Activated naive CD4-positive, alpha-beta T cell treated with anti-CD3 and anti-CD28 coated beads, Interleukin-2, amount 50 U/mL, for 72 hours (primary cell): ENCODE measurements around the gene C4orf50. TPM values are rescaled to one million over a fixed set of nuclear protein-coding genes. Genes with fewer than 3 reads are reported as not detected.

ENCODE experiments used
- ATAC-seq, 2 donors: fragments of 150-1000 bp; cut with Tn5 transposase; 2 replicates each; pipeline ENCODE4 v1.10.0; 2021; ENCODE audit warnings: mild to moderate bottlenecking in 2 of 2, moderate library complexity in 2 of 2
- DNase-seq, 2 donors: peaks; one replicate each; pipeline ENCODE4 v3.0.0; 2021 to 2022; ENCODE audit warnings: low spot score in 2 of 2
- H3K27ac Mint-ChIP-seq, 2 donors: one replicate each; pipeline ENCODE4 v1.8.0; 2022; ENCODE audit warnings: mild to moderate bottlenecking in 2 of 2, mixed read lengths in 2 of 2
- H3K36me3 Mint-ChIP-seq, 2 donors: one replicate each; pipeline ENCODE4 v1.8.0; 2022; ENCODE audit warnings: mixed read lengths in 2 of 2
- H3K9me3 Mint-ChIP-seq, 2 donors: one replicate each; pipeline ENCODE4 v1.8.0; 2022; ENCODE audit warnings: mixed read lengths in 2 of 2
- total RNA-seq, 2 donors: library from RNA; stranded (reverse); gene quantifications; one replicate each; pipeline ENCODE4 v1.2.3, GENCODE V29; 2022

Gene C4orf50
- total RNA-seq, 2 donors from 2014 or later = 0.12 TPM; not detected in 1

GRCh38 chr4:5970381-5971077 is 47.7 kb downstream of the C4orf50 start:
- H3K9me3 Mint-ChIP-seq = no peaks in the 10 kb centered on the region
- H3K36me3 Mint-ChIP-seq = no peaks in the 10 kb centered on the region
- ATAC-seq (no peak), DNase-seq (no peak)
- H3K27ac Mint-ChIP-seq = no peak overlapping the region

GRCh38 chr4:5969777-5970176 is 48.5 kb downstream of the C4orf50 start:
- H3K36me3 Mint-ChIP-seq = no peaks in the 10 kb centered on the region
- H3K27ac Mint-ChIP-seq = no peak overlapping the region
- H3K9me3 Mint-ChIP-seq = no peaks in the 10 kb centered on the region
- DNase-seq = no peak
- ATAC-seq = no peak

- Mint-ChIP-seq H3K36me3 (no peaks in the 10 kb centered on the region), H3K9me3 (no peaks in the 10 kb centered on the region), H3K27ac (no peak overlapping the region)
- ATAC-seq (no peak), DNase-seq (no peak)
These were observed 48.9 kb downstream of the C4orf50 start for GRCh38 chr4:5969336-5969735.

- ATAC-seq (no peak), DNase-seq (no peak)
- H3K27ac Mint-ChIP-seq = no peak overlapping the region
- no peaks in the 10 kb centered on the region for H3K36me3 Mint-ChIP-seq
- H3K9me3 Mint-ChIP-seq = no peaks in the 10 kb centered on the region
These were observed 50.0 kb downstream of the C4orf50 start for GRCh38 chr4:5968246-5968645.

GRCh38 chr4:5967783-5968182 is 50.4 kb downstream of the C4orf50 start:
- ATAC-seq = no peak
- no peaks in the 10 kb centered on the region for H3K9me3 Mint-ChIP-seq
- H3K36me3 Mint-ChIP-seq = no peaks in the 10 kb centered on the region
- no peak for DNase-seq
- no peak overlapping the region for H3K27ac Mint-ChIP-seq

- no peaks in the 10 kb centered on the region for H3K36me3 Mint-ChIP-seq
- no peaks in the 10 kb centered on the region for H3K9me3 Mint-ChIP-seq
- ATAC-seq (no peak), DNase-seq (no peak)
- H3K27ac Mint-ChIP-seq = no peak overlapping the region
These were observed 53.0 kb downstream of the C4orf50 start for GRCh38 chr4:5965225-5965624.

- no peak overlapping the region for H3K27ac Mint-ChIP-seq
- DNase-seq (no peak), ATAC-seq (no peak)
- H3K36me3 Mint-ChIP-seq = no peaks in the 10 kb centered on the region
- no peaks in the 10 kb centered on the region for H3K9me3 Mint-ChIP-seq
These were observed 54.2 kb downstream of the C4orf50 start for GRCh38 chr4:5964030-5964429.

GRCh38 chr4:5963611-5964010 is 54.6 kb downstream of the C4orf50 start:
- no peak for DNase-seq
- Mint-ChIP-seq H3K9me3 (no peaks in the 10 kb centered on the region), H3K36me3 (no peaks in the 10 kb centered on the region), H3K27ac (no peak overlapping the region)
- no peak for ATAC-seq

GRCh38 chr4:5962416-5962815 is 55.8 kb downstream of the C4orf50 start:
- ATAC-seq (no peak), DNase-seq (no peak)
- H3K27ac Mint-ChIP-seq = no peak overlapping the region
- H3K9me3 Mint-ChIP-seq = no peaks in the 10 kb centered on the region
- no peaks in the 10 kb centered on the region for H3K36me3 Mint-ChIP-seq

- no peak for DNase-seq
These were observed 57.9 kb downstream of the C4orf50 start for GRCh38 chr4:5960252-5960880.

GRCh38 chr4:5959211-5959982 is 58.8 kb downstream of the C4orf50 start:
- Mint-ChIP-seq H3K36me3 (no peaks in the 10 kb centered on the region), H3K27ac (no peak overlapping the region), H3K9me3 (no peaks in the 10 kb centered on the region)
- no peak for DNase-seq
- ATAC-seq = no peak

More at GRCh38 chr4:5960252-5960880, 57.9 kb downstream of the C4orf50 start:
- no peak for ATAC-seq
- H3K27ac Mint-ChIP-seq = no peak overlapping the region
- H3K9me3 Mint-ChIP-seq = no peaks in the 10 kb centered on the region
- H3K36me3 Mint-ChIP-seq = no peaks in the 10 kb centered on the region

- ATAC-seq = no peak
- no peak overlapping the region for H3K27ac Mint-ChIP-seq
- no peaks in the 10 kb centered on the region for H3K36me3 Mint-ChIP-seq
- no peak for DNase-seq
- H3K9me3 Mint-ChIP-seq = no peaks in the 10 kb centered on the region
These were observed 60.0 kb downstream of the C4orf50 start for GRCh38 chr4:5958199-5958735.

GRCh38 chr4:5957076-5957475 is 61.2 kb downstream of the C4orf50 start:
- no peaks in the 10 kb centered on the region for H3K9me3 Mint-ChIP-seq
- H3K36me3 Mint-ChIP-seq = no peaks in the 10 kb centered on the region
- DNase-seq (no peak), ATAC-seq (no peak)
- no peak overlapping the region for H3K27ac Mint-ChIP-seq

GRCh38 chr4:5956285-5957021 is 61.8 kb downstream of the C4orf50 start:
- no peak for ATAC-seq
- no peak overlapping the region for H3K27ac Mint-ChIP-seq
- no peaks in the 10 kb centered on the region for H3K9me3 Mint-ChIP-seq
- no peaks in the 10 kb centered on the region for H3K36me3 Mint-ChIP-seq
- DNase-seq = no peak

- ATAC-seq (peak in 1 of 2 donors; percentile 36), DNase-seq (no peak)
- Mint-ChIP-seq H3K9me3 (no peaks in the 10 kb centered on the region), H3K36me3 (no peaks in the 10 kb centered on the region), H3K27ac (no peak overlapping the region)
These were observed 62.4 kb downstream of the C4orf50 start for GRCh38 chr4:5955856-5956255.

GRCh38 chr4:5955201-5955821 is 62.9 kb downstream of the C4orf50 start:
- H3K27ac Mint-ChIP-seq = peak overlapping the region in 1 of 2 donors; percentile 65
- no peaks in the 10 kb centered on the region for H3K36me3 Mint-ChIP-seq
- DNase-seq = no peak
- no peaks in the 10 kb centered on the region for H3K9me3 Mint-ChIP-seq
- no peak for ATAC-seq
